ENCODE measurements around the gene RSBN1.

DNA sequence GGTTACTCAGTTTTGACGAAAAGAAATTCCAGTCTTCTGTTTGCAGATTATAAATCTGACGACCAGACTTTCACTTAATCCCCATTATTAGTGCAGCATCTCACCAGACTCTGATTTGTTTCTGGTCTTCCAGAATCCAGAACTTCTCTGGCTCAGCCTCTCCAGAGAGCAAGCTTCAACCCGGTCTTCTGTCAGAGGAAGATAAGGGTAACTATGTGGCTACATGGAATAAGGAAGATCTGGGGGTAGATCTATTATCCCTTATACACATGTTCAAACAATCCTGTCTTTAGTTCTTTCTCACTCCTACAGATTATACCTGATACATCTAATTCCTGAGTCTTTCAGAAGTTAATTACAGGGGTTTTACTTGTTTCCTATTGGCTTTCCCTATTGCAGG lies 62.9 kb downstream of the RSBN1 start:
- no peak for TF ChIP-seq YY1 (IDR thresholded peaks at IDR 0.05; ENCODE audit: extremely low read depth, insufficient replicate concordance, low read depth, low read length)
- TF ChIP-seq EZH2phosphoT487 (IDR thresholded peaks at IDR 0.05; ENCODE audit: borderline replicate concordance): no peak
- TF ChIP-seq CTCF (IDR thresholded peaks at IDR 0.05 in 2 of 3, conservative IDR thresholded peaks at IDR 0.05 in 1 of 3; ENCODE audit: borderline replicate concordance in 1 of 3, insufficient read depth in 1 of 3, low read depth in 2 of 3, low read length in 2 of 3): no peak
- TF ChIP-seq POLR2AphosphoS5 (IDR thresholded peaks at IDR 0.05; ENCODE audit: low read depth, low read length): no peak
- TF ChIP-seq EZH2 (IDR thresholded peaks at IDR 0.05): no peak
- no peak for TF ChIP-seq ZNF274 (IDR thresholded peaks at IDR 0.05; ENCODE audit: low read depth, low read length)
- no peak for TF ChIP-seq POLR2A (IDR thresholded peaks at IDR 0.05; ENCODE audit: borderline replicate concordance, extremely low read depth, insufficient read depth, insufficient read length)
- no peak for TF ChIP-seq SIN3A (IDR thresholded peaks at IDR 0.05; ENCODE audit: low read depth)
- TF ChIP-seq ELF1 (IDR thresholded peaks at IDR 0.05; ENCODE audit: borderline replicate concordance, low read depth): no peak
- TF ChIP-seq CEBPB (IDR thresholded peaks at IDR 0.05; ENCODE audit: low read depth): no peak
